Peyer's patch (tissue), 4 donors: ENCODE measurements around the gene UBLCP1.

Experiments used
- POLR2A ChIP-seq, 2 donors: fragments of 450-650 bp; IDR thresholded peaks; one replicate each; pipeline ENCODE4 v1.5.1; 2017; ENCODE audit warnings: antibody characterized with exemption in 2 of 2, mild to moderate bottlenecking in 2 of 2, moderate library complexity in 2 of 2
- TF ChIP-seq, protein P1 (sequence below), 6 experiments: fragments of 450-650 bp in 4 of 6; fragments of 200-600 bp in 2 of 6; sonication (generic) in 1 of 6; IDR thresholded peaks; one replicate each; pipeline ENCODE4 v1.5.1; 2017 to 2019; ENCODE audit warnings: antibody characterized with exemption in 6 of 6, mild to moderate bottlenecking in 3 of 6, moderate library complexity in 1 of 6

DNA sequence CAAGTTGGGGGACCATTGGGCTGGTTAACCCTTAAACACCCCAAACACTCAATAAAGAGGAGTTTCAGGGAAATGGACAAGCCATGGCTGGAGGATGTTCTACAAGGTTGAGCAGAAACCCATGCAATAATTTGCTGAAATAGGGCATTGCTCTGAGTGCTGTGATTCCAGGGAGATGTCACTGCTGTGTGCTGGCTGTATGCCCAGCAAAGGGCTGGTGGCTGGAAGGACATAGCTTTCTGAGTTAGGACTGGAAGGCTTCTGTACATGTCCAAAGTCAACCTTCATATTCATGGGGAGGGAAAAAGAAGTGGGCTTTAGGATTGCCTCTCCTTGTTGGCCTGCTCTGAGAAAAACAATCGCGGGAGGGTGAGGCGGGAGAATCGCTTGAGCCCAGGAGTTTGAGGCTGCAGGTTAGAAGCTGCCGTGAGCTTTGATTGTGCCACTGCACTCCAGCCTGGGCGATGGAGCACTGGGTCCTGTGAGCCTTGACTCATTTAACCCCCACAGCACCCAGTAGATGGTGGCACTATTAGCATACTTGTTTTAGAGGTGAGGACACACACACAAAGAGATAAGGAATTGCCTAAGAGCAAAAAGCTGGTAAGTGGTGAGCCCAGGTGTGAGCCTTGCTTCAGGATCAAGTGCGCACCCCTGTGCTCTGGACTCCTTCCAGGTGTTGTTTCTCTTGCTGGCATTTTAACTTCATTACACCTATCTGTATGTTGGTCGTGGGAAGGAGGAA, 46.8 kb downstream of the UBLCP1 start:
- TF ChIP-seq, protein P1, sequence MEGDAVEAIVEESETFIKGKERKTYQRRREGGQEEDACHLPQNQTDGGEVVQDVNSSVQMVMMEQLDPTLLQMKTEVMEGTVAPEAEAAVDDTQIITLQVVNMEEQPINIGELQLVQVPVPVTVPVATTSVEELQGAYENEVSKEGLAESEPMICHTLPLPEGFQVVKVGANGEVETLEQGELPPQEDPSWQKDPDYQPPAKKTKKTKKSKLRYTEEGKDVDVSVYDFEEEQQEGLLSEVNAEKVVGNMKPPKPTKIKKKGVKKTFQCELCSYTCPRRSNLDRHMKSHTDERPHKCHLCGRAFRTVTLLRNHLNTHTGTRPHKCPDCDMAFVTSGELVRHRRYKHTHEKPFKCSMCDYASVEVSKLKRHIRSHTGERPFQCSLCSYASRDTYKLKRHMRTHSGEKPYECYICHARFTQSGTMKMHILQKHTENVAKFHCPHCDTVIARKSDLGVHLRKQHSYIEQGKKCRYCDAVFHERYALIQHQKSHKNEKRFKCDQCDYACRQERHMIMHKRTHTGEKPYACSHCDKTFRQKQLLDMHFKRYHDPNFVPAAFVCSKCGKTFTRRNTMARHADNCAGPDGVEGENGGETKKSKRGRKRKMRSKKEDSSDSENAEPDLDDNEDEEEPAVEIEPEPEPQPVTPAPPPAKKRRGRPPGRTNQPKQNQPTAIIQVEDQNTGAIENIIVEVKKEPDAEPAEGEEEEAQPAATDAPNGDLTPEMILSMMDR (IDR thresholded peaks at IDR 0.05) = no peak
- TF ChIP-seq POLR2A (IDR thresholded peaks at IDR 0.05) = no peak
